Neutrophil (primary cell): ENCODE measurements around the gene TMEM218.
"Not testable (repeated sequence)": the region's sequence is repeated elsewhere in the genome, so short reads cannot be mapped to it uniquely, and the experiment has no call there.

Experiments used
- H3K27ac ChIP-seq: fragments of 200-600 bp; sonication (generic); 2 replicates; pipeline ENCODE4 v1.5.1; 2016; ENCODE audit warnings: mild to moderate bottlenecking, moderate library complexity
- H3K27me3 ChIP-seq: fragments of 200-600 bp; sonication (generic); 2 replicates; pipeline ENCODE4 v1.6.0; 2016; ENCODE audit warnings: mild to moderate bottlenecking
- H3K36me3 ChIP-seq: fragments of 200-600 bp; sonication (generic); 2 replicates; pipeline ENCODE4 v1.5.1; 2017
- H3K4me1 ChIP-seq, 2 experiments: fragments of 200-600 bp in 1 of 2; sonication (generic) in 1 of 2; 1 replicate in 1 of 2; 2 replicates in 1 of 2; pipeline versions ENCODE4 v1.5.1 to v1.6.1; 2013 to 2016; ENCODE audit warnings: low read depth in 1 of 2, low read length in 1 of 2, mild to moderate bottlenecking in 1 of 2, moderate library complexity in 1 of 2; ENCODE audit not compliant: control insufficient read depth in 1 of 2, insufficient read depth in 1 of 2
- H3K4me3 ChIP-seq, 2 experiments: fragments of 200-600 bp in 1 of 2; sonication (generic) in 1 of 2; 1 replicate in 1 of 2; 2 replicates in 1 of 2; pipeline ENCODE4 v1.5.1; 2013 to 2016; ENCODE audit warnings: low read depth in 1 of 2, low read length in 1 of 2, mild to moderate bottlenecking in 1 of 2, moderate library complexity in 1 of 2
- H3K9me3 ChIP-seq: fragments of 200-600 bp; sonication (generic); 2 replicates; pipeline ENCODE4 v1.5.1; 2016
- CTCF ChIP-seq: fragments of 200-600 bp; sonication (generic); IDR thresholded peaks from 2 replicates; pipeline ENCODE4 v1.5.1; 2016; ENCODE audit warnings: antibody characterized with exemption

Gene TMEM218

GRCh38 chr11:125092669-125093068 is 18.8 kb downstream of the TMEM218 start:
- Histone ChIP-seq H3K27ac (no peak overlapping the region), H3K27me3 (no peaks in the 10 kb centered on the region), H3K4me3 (no peak overlapping the region), H3K9me3 (no peaks in the 10 kb centered on the region), H3K4me1 (no peaks in the 10 kb centered on the region), H3K36me3 (peaks cover 14% of the 10 kb centered on the region)
- TF ChIP-seq CTCF: no peak

GRCh38 chr11:125091877-125092664 is 19.4 kb downstream of the TMEM218 start:
- no peak overlapping the region for H3K27ac ChIP-seq
- H3K27me3 ChIP-seq: no peaks in the 10 kb centered on the region
- H3K9me3 ChIP-seq: no peaks in the 10 kb centered on the region
- H3K4me1 ChIP-seq: no peaks in the 10 kb centered on the region
- H3K36me3 ChIP-seq: peaks cover 8% of the 10 kb centered on the region
- no peak overlapping the region for H3K4me3 ChIP-seq
- TF ChIP-seq CTCF: no peak

- Histone ChIP-seq H3K4me3 (no peak overlapping the region), H3K27me3 (no peaks in the 10 kb centered on the region), H3K4me1 (no peaks in the 10 kb centered on the region), H3K9me3 (no peaks in the 10 kb centered on the region), H3K27ac (no peak overlapping the region), H3K36me3 (peaks cover 5% of the 10 kb centered on the region)
- no peak for TF ChIP-seq CTCF
Observed at GRCh38 chr11:125091247-125091876, 20.1 kb downstream of the TMEM218 start.

GRCh38 chr11:125090816-125091215 is 20.6 kb downstream of the TMEM218 start:
- Histone ChIP-seq H3K4me1 (no peaks in the 10 kb centered on the region), H3K27ac (no peak overlapping the region), H3K36me3 (peaks cover 4% of the 10 kb centered on the region), H3K4me3 (no peak overlapping the region), H3K9me3 (no peaks in the 10 kb centered on the region), H3K27me3 (no peaks in the 10 kb centered on the region)
- TF ChIP-seq CTCF: no peak

GRCh38 chr11:125090151-125090550 is 21.3 kb downstream of the TMEM218 start:
- not testable (repeated sequence) for H3K27ac ChIP-seq, H3K4me1 ChIP-seq, H3K9me3 ChIP-seq, H3K27me3 ChIP-seq, H3K4me3 ChIP-seq, H3K36me3 ChIP-seq

- H3K4me3 ChIP-seq, H3K4me1 ChIP-seq, H3K9me3 ChIP-seq, H3K27me3 ChIP-seq, H3K36me3 ChIP-seq, H3K27ac ChIP-seq: not testable (repeated sequence)
Observed at GRCh38 chr11:125089481-125089880, 21.9 kb downstream of the TMEM218 start.
